RWPE1 (cell line): Measurements from ENCODE around the gene CSTA.

ENCODE experiments used
- CTCF ChIA-PET: fragments of 350-600 bp; sonication (Branson Sonifier 250); formaldehyde crosslinking; extraction: SDS; loops from one replicate; lab custom pipeline; 2021; lab: Yijun Ruan, JAX
- POLR2A ChIA-PET: fragments of 400-600 bp; formaldehyde crosslinking; extraction: SDS; loops from one replicate; lab custom pipeline; 2020; ENCODE audit warnings: antibody characterized with exemption; ENCODE audit not compliant: low non-redundant PET; lab: Yijun Ruan, JAX
- DNase-seq: peaks from one replicate; pipeline ENCODE4 v3.0.0; 2012; ENCODE audit warnings: low spot score
- H3K27ac ChIP-seq: fragments of 450-650 bp; 2 replicates; pipeline ENCODE4 v1.5.1; 2017
- CTCF ChIP-seq: fragments of 450-650 bp; conservative IDR thresholded peaks from 2 replicates; pipeline ENCODE4 v1.5.1; 2017; ENCODE audit warnings: low read depth, mild to moderate bottlenecking

The CSTA gene

GRCh38 chr3:122390665-122391064 lies 65.6 kb downstream of the CSTA start:
- TF ChIP-seq CTCF = no peak
- no peak overlapping the region for H3K27ac ChIP-seq
- POLR2A ChIA-PET = no interaction called here
- no peak for DNase-seq
- CTCF ChIA-PET = interaction anchor here (0.7 to 0.8 kb wide), 2 partner anchors 21 to 288 kb away, joined by 3 to 4 read pairs; no protein-coding TSS in a partner anchor
